Measurements from ENCODE around the gene NFATC2.

GRCh38 chr20:51411870-51412269 lies 130.6 kb downstream of the NFATC2 start:
- TF ChIP-seq EZH2 (IDR thresholded peaks at IDR 0.05; ENCODE audit: borderline replicate concordance): no peak
- no peak for TF ChIP-seq CTCF (IDR thresholded peaks at IDR 0.05; ENCODE audit: poor library complexity)
- no peak for TF ChIP-seq EZH2phosphoT487 (IDR thresholded peaks at IDR 0.05; ENCODE audit: low read depth, severe bottlenecking, unreplicated experiment)
